Suprapubic skin (tissue), 4 donors: ENCODE measurements around the gene SRSF11.

Experiments used
- CTCF ChIP-seq, 2 donors: fragments of 200-600 bp in 1 of 2; fragments of 450-650 bp in 1 of 2; sonication (generic) in 1 of 2; IDR thresholded peaks; one replicate each; pipeline ENCODE4 v1.5.1; 2016 to 2019; ENCODE audit warnings: antibody characterized with exemption in 2 of 2, mild to moderate bottlenecking in 1 of 2, moderate library complexity in 1 of 2
- EP300 ChIP-seq: sonication (generic); formaldehyde crosslinking; IDR thresholded peaks from one replicate; pipeline ENCODE4 v1.6.1; 2017; ENCODE audit warnings: antibody characterized with exemption
- POLR2A ChIP-seq, 2 donors: fragments of 450-650 bp; IDR thresholded peaks; one replicate each; pipeline ENCODE4 v1.6.1; 2017; ENCODE audit warnings: antibody characterized with exemption in 2 of 2, mild to moderate bottlenecking in 2 of 2, moderate library complexity in 2 of 2
- POLR2AphosphoS5 ChIP-seq, 3 donors: sonication (generic); formaldehyde crosslinking; IDR thresholded peaks; one replicate each; pipeline ENCODE4 v1.6.1; 2017; ENCODE audit warnings: antibody characterized with exemption in 3 of 3

GRCh38 chr1:70202173-70202758 is 18.9 kb upstream of the SRSF11 start:
- TF ChIP-seq CTCF (IDR thresholded peaks at IDR 0.05), result no peak
- no peak for TF ChIP-seq POLR2AphosphoS5 (IDR thresholded peaks at IDR 0.05)
- TF ChIP-seq EP300, result no peak
- no peak for TF ChIP-seq POLR2A (IDR thresholded peaks at IDR 0.05)
